HCT116 (cell line): Measurements from ENCODE around the gene ENTPD6. TPM values are rescaled to one million over a fixed set of nuclear protein-coding genes. Genes with fewer than 3 reads are reported as not detected.

Experiments
- ATAC-seq: fragments of 200-7000 bp; cut with Tn5 transposase; 2 replicates; pipeline ENCODE4 v1.9.1; 2020; ENCODE audit warnings: mild to moderate bottlenecking, moderate library complexity
- BruUV-seq: library from RNA; stranded (reverse); fragments of 400-500 nt; replicated peaks from 2 replicates; lab custom pipeline; 2021; lab: Mats Ljungman, UMichigan
- CTCF ChIA-PET: fragments of 300-600 bp; sonication (Branson Sonifier 250); formaldehyde crosslinking; loops from one replicate; lab custom pipeline; 2021; ENCODE audit warnings: antibody characterized with exemption; lab: Charles Lee
- POLR2A ChIA-PET: fragments of 300-600, 350-600 bp; sonication (Branson Sonifier 250); formaldehyde crosslinking; loops from one replicate; lab custom pipeline; 2021; ENCODE audit warnings: antibody characterized with exemption; lab: Charles Lee
- RAD21 ChIA-PET, 2 experiments: fragments of 300-600 bp; sonication (Branson Sonifier 250); formaldehyde crosslinking; loops; one replicate each; lab custom pipeline; 2023; ENCODE audit warnings: low total read pairs in 2 of 2; ENCODE audit not compliant: uncharacterized antibody in 2 of 2, unreplicated experiment in 2 of 2, low non-redundant PET in 1 of 2; lab: Charles Lee
- DNase-seq: peaks from one replicate; pipeline ENCODE4 v3.0.0-alpha.2; 2010; ENCODE audit warnings: low read depth, low spot score
- H2AFZ ChIP-seq: fragments of 200-600 bp; shearing (Covaris generic), sonication (generic); 2 replicates; pipeline ENCODE4 v1.6.1; 2017; ENCODE audit warnings: low read depth, mixed run types, mixed read lengths, antibody characterized with exemption, low read length; ENCODE audit not compliant: poor library complexity, severe bottlenecking
- H3K27ac ChIP-seq: 2 replicates; pipeline ENCODE4 v1.5.1; 2012; ENCODE audit warnings: low read depth, low read length
- H3K27me3 ChIP-seq: fragments of 200-600 bp; sonication (generic); 2 replicates; pipeline ENCODE4 v1.6.1; 2016; ENCODE audit warnings: mixed run types, low read length, mixed read lengths; ENCODE audit not compliant: insufficient read depth
- H3K36me3 ChIP-seq, 2 experiments: fragments of 200-500 bp in 1 of 2; fragments of 200-600 bp in 1 of 2; sonication (Bioruptor generic) in 1 of 2; sonication (generic) in 1 of 2; 2 replicates each; pipeline versions ENCODE4 v1.5.1 to v1.6.1; 2014 to 2016; ENCODE audit warnings: low read length in 2 of 2, inconsistent platforms in 1 of 2, mixed read lengths in 1 of 2, mixed run types in 1 of 2; ENCODE audit not compliant: insufficient read depth in 2 of 2, control insufficient read depth in 1 of 2
- H3K4me1 ChIP-seq, 2 experiments: fragments of 200-600 bp in 1 of 2; sonication (generic) in 1 of 2; 2 replicates each; pipeline versions ENCODE4 v1.5.1 to v1.6.1; 2012 to 2017; ENCODE audit warnings: low read length in 2 of 2, inconsistent platforms in 1 of 2, mild to moderate bottlenecking in 1 of 2, mixed read lengths in 1 of 2, mixed run types in 1 of 2, moderate library complexity in 1 of 2; ENCODE audit not compliant: insufficient read depth in 2 of 2, control insufficient read depth in 1 of 2
- H3K4me2 ChIP-seq: fragments of 200-600 bp; sonication (generic); 2 replicates; pipeline ENCODE4 v1.6.1; 2017; ENCODE audit warnings: mixed run types, low read length, mixed read lengths
- H3K4me3 ChIP-seq, 2 experiments: fragments of 200-600 bp in 1 of 2; sonication (generic) in 1 of 2; replicated peaks in 1 of 2; 2 replicates each; pipeline ENCODE4 v1.5.1; 2011 to 2016; ENCODE audit warnings: low read length in 2 of 2, control low read depth in 1 of 2, low read depth in 1 of 2, mild to moderate bottlenecking in 1 of 2, mixed read lengths in 1 of 2, mixed run types in 1 of 2
- H3K79me2 ChIP-seq: fragments of 200-600 bp; sonication (generic); 2 replicates; pipeline ENCODE4 v1.6.1; 2017; ENCODE audit warnings: mild to moderate bottlenecking, mixed run types, low read length, moderate library complexity, mixed read lengths; ENCODE audit not compliant: insufficient read depth
- H3K9ac ChIP-seq: fragments of 200-600 bp; sonication (generic); 2 replicates; pipeline ENCODE4 v1.6.1; 2016; ENCODE audit warnings: low read length, mixed read lengths
- H3K9me2 ChIP-seq: fragments of 200-600 bp; sonication (generic), shearing (Covaris generic); 2 replicates; pipeline ENCODE4 v1.6.1; 2017; ENCODE audit warnings: mixed run types, mild to moderate bottlenecking, moderate library complexity; ENCODE audit not compliant: insufficient read depth
- H3K9me3 ChIP-seq, 2 experiments: fragments of 200-500 bp in 1 of 2; fragments of 200-600 bp in 1 of 2; sonication (Bioruptor generic) in 1 of 2; sonication (generic) in 1 of 2; 2 replicates each; pipeline ENCODE4 v1.6.1; 2014 to 2017; ENCODE audit warnings: low read length in 2 of 2, mixed read lengths in 2 of 2, inconsistent platforms in 1 of 2, low read depth in 1 of 2, mild to moderate bottlenecking in 1 of 2, mixed run types in 1 of 2, moderate library complexity in 1 of 2; ENCODE audit not compliant: control insufficient read depth in 1 of 2, insufficient read depth in 1 of 2
- H4K20me1 ChIP-seq: fragments of 200-600 bp; sonication (generic), shearing (Covaris generic); 2 replicates; pipeline ENCODE4 v1.6.1; 2017; ENCODE audit warnings: mixed run types, mild to moderate bottlenecking, moderate library complexity; ENCODE audit not compliant: insufficient read depth
- CBX3 ChIP-seq: IDR thresholded peaks from 2 replicates; pipeline ENCODE4 v1.6.1; 2012; ENCODE audit warnings: low read depth
- CEBPB ChIP-seq: IDR thresholded peaks from 2 replicates; pipeline ENCODE4 v1.6.1; 2012; ENCODE audit warnings: low read depth
- EGR1 ChIP-seq: IDR thresholded peaks from 2 replicates; pipeline ENCODE4 v1.6.1; 2012; ENCODE audit warnings: low read depth
- FOSL1 ChIP-seq: IDR thresholded peaks from 2 replicates; pipeline ENCODE4 v1.6.1; 2012; ENCODE audit warnings: low read depth
- JUND ChIP-seq: IDR thresholded peaks from 2 replicates; pipeline ENCODE4 v1.6.1; 2012
- MAX ChIP-seq: IDR thresholded peaks from 2 replicates; pipeline ENCODE4 v1.6.1; 2012
- POLR2A ChIP-seq: IDR thresholded peaks from 2 replicates; pipeline ENCODE4 v1.7.0; 2011; ENCODE audit warnings: borderline replicate concordance; ENCODE audit not compliant: insufficient read depth, insufficient read length; ENCODE audit errors: extremely low read depth
- POLR2AphosphoS5 ChIP-seq: IDR thresholded peaks from 2 replicates; pipeline ENCODE4 v1.6.1; 2011; ENCODE audit warnings: mild to moderate bottlenecking, low read depth, low read length, moderate library complexity
- REST ChIP-seq: IDR thresholded peaks from 2 replicates; pipeline ENCODE4 v1.6.1; 2012; ENCODE audit warnings: low read depth
- SIN3A ChIP-seq: IDR thresholded peaks from 2 replicates; pipeline ENCODE4 v1.6.1; 2012; ENCODE audit warnings: low read depth
- ZFX ChIP-seq: fragments of 450-650 bp; IDR thresholded peaks from 2 replicates; pipeline ENCODE4 v1.6.1; 2017
- ZNF274 ChIP-seq: fragments of 200-500 bp; sonication (Bioruptor generic); IDR thresholded peaks from 2 replicates; pipeline ENCODE4 v1.6.1; 2014; ENCODE audit warnings: mild to moderate bottlenecking, low read depth, low read length, inconsistent platforms
- intact Hi-C: fragments of 100-400 bp; cut with micrococcal nuclease; formaldehyde crosslinking; loops from 2 replicates; pipeline ENCODE4 v1.10.0; 2022
- total RNA-seq: library from RNA; stranded (reverse); gene quantifications from one replicate; pipeline ENCODE4 v1.2.1, GENCODE V29; 2021; ENCODE audit not compliant: unreplicated experiment

ENTPD6 gene
- total RNA-seq, 1 experiment from 2014 or later = 89.2 TPM

- Histone ChIP-seq H4K20me1 (no peaks in the 10 kb centered on the region), H3K36me3 (no peaks in the 10 kb centered on the region), H3K4me3 (no peak overlapping the region), H3K9me3 (no peaks in the 10 kb centered on the region), H3K27me3 (no peaks in the 10 kb centered on the region), H2AFZ (no peak overlapping the region), H3K9ac (no peak overlapping the region), H3K9me2 (no peaks in the 10 kb centered on the region), H3K4me2 (no peak overlapping the region), H3K79me2 (peaks cover 66% of the 10 kb centered on the region)
- RAD21 ChIA-PET = no interaction called here
- intact Hi-C loops = loop anchor here (5.0 to 10.0 kb wide), 2 partner anchors 206 to 1563 kb away; partner anchors contain the start of genes APMAP and CST3
- DNase-seq = no peak
- POLR2A ChIA-PET = no interaction called here
- TF ChIP-seq CEBPB (no peak), FOSL1 (no peak), POLR2A (no peak), CBX3 (no peak), POLR2AphosphoS5 (no peak), ZNF274 (no peak), JUND (no peak), EGR1 (no peak), ZFX (no peak), MAX (no peak), SIN3A (no peak), REST (no peak)
- TF ChIP-seq, all 23 proteins: peak for 0
- CTCF ChIA-PET = no interaction called here
- BruUV-seq = no TSS peak
- no peak for ATAC-seq
- Histone ChIP-seq H3K27ac (no peak overlapping the region), H3K4me1 (peaks cover 9 to 25% of the 10 kb centered on the region in 2 experiments; a peak in 3 of 4 replicates)
Measured at GRCh38 chr20:25197870-25198190, 2.3 kb downstream of the ENTPD6 start.
